ENCODE results near the gene DNAH1.

DNA sequence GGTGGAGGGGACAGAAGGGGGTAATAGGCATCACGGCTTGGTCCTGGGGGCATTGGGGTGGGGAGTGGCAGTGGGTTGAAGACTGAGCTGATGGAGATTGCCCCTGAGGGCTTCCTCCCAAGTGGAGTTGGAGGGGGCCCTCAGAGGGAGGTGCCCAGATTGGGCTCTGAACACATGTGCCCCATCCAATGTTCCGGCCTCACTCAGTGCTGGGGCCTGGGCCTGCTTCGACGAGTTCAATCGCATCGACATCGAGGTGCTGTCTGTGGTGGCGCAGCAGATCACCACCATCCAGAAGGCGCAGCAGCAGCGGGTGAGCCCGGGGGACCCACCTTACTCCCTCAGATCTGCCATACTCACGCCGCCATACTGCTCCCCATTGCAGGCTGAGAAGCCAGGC is 45.3 kb downstream of the DNAH1 start:
- TF ChIP-seq IRF9 (CRISPR knock-in tag; IDR thresholded peaks at IDR 0.05; ENCODE audit: borderline replicate concordance) (no peak), RFX5 (IDR thresholded peaks at IDR 0.05; ENCODE audit: low read depth, low read length) (no peak), EHMT2 (IDR thresholded peaks at IDR 0.05; ENCODE audit: borderline replicate concordance, low read depth, low read length) (no peak), MXI1 (IDR thresholded peaks at IDR 0.05; ENCODE audit: borderline replicate concordance, low read depth, low read length) (no peak), PAX8 (CRISPR knock-in tag; IDR thresholded peaks at IDR 0.05; ENCODE audit: borderline replicate concordance) (no peak), POLR2AphosphoS5 (IDR thresholded peaks at IDR 0.05; ENCODE audit: low read depth, low read length) (no peak), PRMT3 (CRISPR knock-in tag; IDR thresholded peaks at IDR 0.05; ENCODE audit: borderline replicate concordance, low read depth) (no peak), HMGXB4 (CRISPR knock-in tag; IDR thresholded peaks at IDR 0.05; ENCODE audit: borderline replicate concordance in 1 of 2, low read depth in 1 of 2) (no peak), ZFP82 (CRISPR knock-in tag; IDR thresholded peaks at IDR 0.05; ENCODE audit: borderline replicate concordance) (no peak), ZNF792 (CRISPR knock-in tag; IDR thresholded peaks at IDR 0.05) (no peak), ZNF235 (CRISPR knock-in tag; IDR thresholded peaks at IDR 0.05; ENCODE audit: borderline replicate concordance) (no peak), NR2C2 (CRISPR knock-in tag; IDR thresholded peaks at IDR 0.05; ENCODE audit: borderline replicate concordance) (no peak)
- TF ChIP-seq, protein P1, sequence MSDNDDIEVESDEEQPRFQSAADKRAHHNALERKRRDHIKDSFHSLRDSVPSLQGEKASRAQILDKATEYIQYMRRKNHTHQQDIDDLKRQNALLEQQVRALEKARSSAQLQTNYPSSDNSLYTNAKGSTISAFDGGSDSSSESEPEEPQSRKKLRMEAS (IDR thresholded peaks at IDR 0.05): no peak
- TF ChIP-seq, protein P2, sequence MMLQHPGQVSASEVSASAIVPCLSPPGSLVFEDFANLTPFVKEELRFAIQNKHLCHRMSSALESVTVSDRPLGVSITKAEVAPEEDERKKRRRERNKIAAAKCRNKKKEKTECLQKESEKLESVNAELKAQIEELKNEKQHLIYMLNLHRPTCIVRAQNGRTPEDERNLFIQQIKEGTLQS (CRISPR knock-in tag; IDR thresholded peaks at IDR 0.05): no peak
